ENCODE results near the gene ZNF550. TPM values are rescaled to one million over a fixed set of nuclear protein-coding genes. Genes with fewer than 3 reads are reported as not detected.

Gene ZNF550
- total and polyA plus RNA-seq, 2 donors (not counting 3 experiments of a cell fraction or from before 2014, with no cell fraction given) = 2.0 to 8.4 TPM

- H3K9ac ChIP-seq (replicated peaks; ENCODE audit: extremely low read depth, insufficient read depth, low read length) = no peak overlapping the region
- H3K4me3 ChIP-seq (replicated peaks in 1 of 3; ENCODE audit: insufficient read depth in 1 of 3, low read depth in 1 of 3, low read length in 3 of 3) = no peak overlapping the region
- no peaks in the 10 kb centered on the region for H4K20me1 ChIP-seq (replicated peaks; ENCODE audit: control insufficient read depth, extremely low read depth, insufficient read depth, low read length)
- no peaks in the 10 kb centered on the region for H3K79me2 ChIP-seq (ENCODE audit: control insufficient read depth, insufficient read depth, low read length)
- no peaks in the 10 kb centered on the region for H3K4me1 ChIP-seq (ENCODE audit: control insufficient read depth, extremely low read depth, insufficient read depth, low read length)
- DNase-seq (ENCODE audit: low read depth, low spot score) (no peak), FAIRE-seq (no peak)
- no peak overlapping the region for H3K27ac ChIP-seq (ENCODE audit: insufficient read depth, low read depth, low read length)
- dilution Hi-C loops (cut with MboI; ENCODE audit: extremely low pct_ligation_motif_present, low sequenced_read_pairs) = no loop called here
- H3K36me3 ChIP-seq (ENCODE audit: control insufficient read depth in 2 of 2, extremely low read depth in 1 of 2, insufficient read depth in 2 of 2, low read length in 2 of 2) = peaks cover 12 to 40% of the 10 kb centered on the region in 2 experiments
- POLR2A ChIA-PET = no interaction called here
- no peaks in the 10 kb centered on the region for H3K9me1 ChIP-seq (replicated peaks; ENCODE audit: control insufficient read depth, extremely low read depth, insufficient read depth, low read length)
- no peaks in the 10 kb centered on the region for H3K27me3 ChIP-seq (ENCODE audit: control insufficient read depth in 2 of 2, insufficient read depth in 2 of 2, low read length in 2 of 2)
- H3K9me3 ChIP-seq (replicated peaks; ENCODE audit: control insufficient read depth, insufficient read depth, low read length) = peaks cover 9% of the 10 kb centered on the region
- CTCF ChIA-PET = no interaction called here
- H3K4me2 ChIP-seq (ENCODE audit: insufficient read depth, low read length) = no peak overlapping the region
- BruUV-seq (replicated peaks) = no TSS peak
- no peak for TF ChIP-seq FOS (IDR thresholded peaks at IDR 0.05; ENCODE audit: borderline replicate concordance, insufficient read depth, low read length)
- TF ChIP-seq GATA2 (IDR thresholded peaks at IDR 0.05; ENCODE audit: insufficient read depth, insufficient read length, low read depth, low read length) = no peak
- TF ChIP-seq MYC (IDR thresholded peaks at IDR 0.05; ENCODE audit: low read depth, low read length) = no peak
- no peak for TF ChIP-seq POLR2A (IDR thresholded peaks at IDR 0.05; ENCODE audit: low read depth, low read length)
- no peak for TF ChIP-seq EZH2 (IDR thresholded peaks at IDR 0.05; ENCODE audit: borderline replicate concordance, low read depth, low read length, severe bottlenecking)
- no peak for TF ChIP-seq POLR2AphosphoS5 (IDR thresholded peaks at IDR 0.05; ENCODE audit: insufficient read depth, low read depth, low read length)
- no peak for TF ChIP-seq MAX (IDR thresholded peaks at IDR 0.05; ENCODE audit: insufficient read depth, insufficient read length)
- TF ChIP-seq JUN (IDR thresholded peaks at IDR 0.05; ENCODE audit: borderline replicate concordance, insufficient read depth, insufficient read length, low read depth) = no peak
- no peak for TF ChIP-seq CTCF (IDR thresholded peaks at IDR 0.05; ENCODE audit: extremely low read depth in 1 of 2, insufficient read depth in 1 of 2, low read depth in 1 of 2, low read length in 2 of 2)
- no peak overlapping the region for H2AFZ ChIP-seq (ENCODE audit: low read depth, low read length)
- intact Hi-C loops (cut with micrococcal nuclease) = no loop called here
These were observed 7.2 kb downstream of the ZNF550 start for GRCh38 chr19:57552432-57552831.

Data from endothelial cell of umbilical vein (primary cell).